PC-3 (cell line): Measurements from ENCODE around the gene VWA8.

Source experiments
- CTCF ChIP-seq: fragments of 300-600 bp; sonication (generic); conservative IDR thresholded peaks from 2 replicates; pipeline ENCODE4 v1.5.1; 2017; ENCODE audit warnings: antibody characterized with exemption, low read depth, mild to moderate bottlenecking, low read length
- EZH2 ChIP-seq: fragments of 300-600 bp; sonication (generic); IDR thresholded peaks from one replicate; pipeline ENCODE4 v1.6.1; 2017; ENCODE audit warnings: antibody characterized with exemption, mild to moderate bottlenecking, low read length; ENCODE audit not compliant: unreplicated experiment
- EZH2phosphoT487 ChIP-seq: fragments of 300-600 bp; sonication (generic); IDR thresholded peaks from 2 replicates; pipeline ENCODE4 v1.6.1; 2018; ENCODE audit warnings: mild to moderate bottlenecking, antibody characterized with exemption, low read length, borderline replicate concordance

DNA sequence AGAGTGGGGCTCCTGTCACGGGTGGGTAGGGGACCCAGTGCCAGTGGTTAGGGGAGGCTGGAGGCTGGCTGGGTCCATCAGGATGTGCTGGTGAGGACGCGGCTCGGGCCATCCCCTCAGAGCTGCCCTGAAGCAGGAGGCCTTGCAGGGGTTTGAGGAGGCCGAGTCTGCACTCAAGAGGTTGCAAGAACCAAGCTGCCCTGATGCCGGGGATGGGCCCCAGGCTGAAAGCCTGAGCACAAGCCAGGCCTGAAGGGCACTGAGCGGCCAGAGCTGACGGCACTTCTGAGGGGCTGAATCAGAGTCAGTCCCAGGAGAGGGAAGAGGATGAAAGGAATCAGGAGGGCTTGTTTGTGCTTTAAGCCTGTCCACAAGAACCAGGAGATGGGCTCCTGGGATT, 410.6 kb downstream of the VWA8 start:
- no peak for TF ChIP-seq CTCF
- TF ChIP-seq EZH2phosphoT487, result no peak
- TF ChIP-seq EZH2, result no peak
